Measurements from ENCODE around the gene RASA2. TPM values are rescaled to one million over a fixed set of nuclear protein-coding genes. Genes with fewer than 3 reads are reported as not detected.

Gene RASA2
- total and polyA plus RNA-seq, 9 of the 15 experiments (the other 6 are each of a cell fraction or from before 2014, with no cell fraction given), result 2.0 to 12.8 (median 9.5) TPM

DNA sequence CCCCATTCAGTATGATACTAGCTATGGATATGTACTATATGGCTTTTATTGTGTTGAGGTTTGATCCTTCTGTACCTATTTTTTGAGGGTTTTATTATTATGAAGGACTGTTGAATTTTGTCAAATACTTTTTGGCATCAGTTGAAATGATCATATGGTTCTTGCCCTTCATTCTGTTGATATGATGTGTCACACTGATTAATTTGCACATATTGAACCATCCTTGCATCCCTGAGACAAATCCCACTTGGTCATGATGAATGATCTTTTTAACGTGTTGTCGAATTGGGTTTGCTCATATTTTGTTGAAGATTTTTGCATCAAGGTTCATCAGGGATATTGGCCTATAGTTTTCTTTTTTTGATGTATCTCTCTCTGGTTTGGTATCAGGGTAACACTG lies 61.0 kb downstream of the RASA2 start:
- H3K27me3 ChIP-seq (ENCODE audit: control insufficient read depth in 2 of 2, insufficient read depth in 2 of 2, low read length in 2 of 2), result no peaks in the 10 kb centered on the region
- no peak overlapping the region for H3K4me2 ChIP-seq (ENCODE audit: insufficient read depth, low read length)
- WGBS (ENCODE audit: insufficient coverage, low coverage, missing lambda C conversion rate), result 93% methylated on average over 2 of the region's 2 CpGs
- FAIRE-seq, result no peak
- no peak overlapping the region for H2AFZ ChIP-seq (ENCODE audit: low read depth, low read length)
- H3K4me3 ChIP-seq, result no peak overlapping the region
- H3K27ac ChIP-seq (ENCODE audit: extremely low read depth, low read depth, low read length), result no peak overlapping the region
- no peaks in the 10 kb centered on the region for H3K9me1 ChIP-seq (ENCODE audit: control insufficient read depth, insufficient read depth, low read length)
- BruUV-seq (replicated peaks), result no TSS peak
- ChIA-PET POLR2A (no interaction called here), CTCF (ENCODE audit: low intra/inter-chr PET ratio) (no interaction called here)
- TF ChIP-seq DPF2 (IDR thresholded peaks at IDR 0.05), result no peak
- TF ChIP-seq, protein P1, sequence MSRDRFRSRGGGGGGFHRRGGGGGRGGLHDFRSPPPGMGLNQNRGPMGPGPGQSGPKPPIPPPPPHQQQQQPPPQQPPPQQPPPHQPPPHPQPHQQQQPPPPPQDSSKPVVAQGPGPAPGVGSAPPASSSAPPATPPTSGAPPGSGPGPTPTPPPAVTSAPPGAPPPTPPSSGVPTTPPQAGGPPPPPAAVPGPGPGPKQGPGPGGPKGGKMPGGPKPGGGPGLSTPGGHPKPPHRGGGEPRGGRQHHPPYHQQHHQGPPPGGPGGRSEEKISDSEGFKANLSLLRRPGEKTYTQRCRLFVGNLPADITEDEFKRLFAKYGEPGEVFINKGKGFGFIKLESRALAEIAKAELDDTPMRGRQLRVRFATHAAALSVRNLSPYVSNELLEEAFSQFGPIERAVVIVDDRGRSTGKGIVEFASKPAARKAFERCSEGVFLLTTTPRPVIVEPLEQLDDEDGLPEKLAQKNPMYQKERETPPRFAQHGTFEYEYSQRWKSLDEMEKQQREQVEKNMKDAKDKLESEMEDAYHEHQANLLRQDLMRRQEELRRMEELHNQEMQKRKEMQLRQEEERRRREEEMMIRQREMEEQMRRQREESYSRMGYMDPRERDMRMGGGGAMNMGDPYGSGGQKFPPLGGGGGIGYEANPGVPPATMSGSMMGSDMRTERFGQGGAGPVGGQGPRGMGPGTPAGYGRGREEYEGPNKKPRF (IDR thresholded peaks at IDR 0.05; ENCODE audit: low read depth, low read length), result no peak
- TF ChIP-seq CBX3 (IDR thresholded peaks at IDR 0.05; ENCODE audit: borderline replicate concordance in 1 of 2, low read length in 2 of 2), result peak in 1 of 2 experiments; percentile 51; a peak in 1 of 3 replicates
- TF ChIP-seq ZNF707 (CRISPR knock-in tag; conservative IDR thresholded peaks at IDR 0.05), result no peak
- no peak for TF ChIP-seq FOS (IDR thresholded peaks at IDR 0.05; ENCODE audit: extremely low read depth, insufficient read length)
- no peak for TF ChIP-seq YY1 (IDR thresholded peaks at IDR 0.05; ENCODE audit: borderline replicate concordance in 1 of 3, control insufficient read depth in 1 of 3, extremely low read depth in 1 of 3, insufficient read depth in 3 of 3, insufficient read length in 1 of 3, insufficient replicate concordance in 2 of 3, low read depth in 1 of 3, low read length in 2 of 3)
- TF ChIP-seq, protein P2, sequence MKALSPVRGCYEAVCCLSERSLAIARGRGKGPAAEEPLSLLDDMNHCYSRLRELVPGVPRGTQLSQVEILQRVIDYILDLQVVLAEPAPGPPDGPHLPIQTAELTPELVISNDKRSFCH (CRISPR knock-in tag; IDR thresholded peaks at IDR 0.05), result no peak
- TF ChIP-seq, protein P2 (tag; IDR thresholded peaks at IDR 0.05), result no peak
- peak; percentile 91 for TF ChIP-seq ZNF324 (CRISPR knock-in tag; IDR thresholded peaks at IDR 0.05)
- TF ChIP-seq, protein P3, sequence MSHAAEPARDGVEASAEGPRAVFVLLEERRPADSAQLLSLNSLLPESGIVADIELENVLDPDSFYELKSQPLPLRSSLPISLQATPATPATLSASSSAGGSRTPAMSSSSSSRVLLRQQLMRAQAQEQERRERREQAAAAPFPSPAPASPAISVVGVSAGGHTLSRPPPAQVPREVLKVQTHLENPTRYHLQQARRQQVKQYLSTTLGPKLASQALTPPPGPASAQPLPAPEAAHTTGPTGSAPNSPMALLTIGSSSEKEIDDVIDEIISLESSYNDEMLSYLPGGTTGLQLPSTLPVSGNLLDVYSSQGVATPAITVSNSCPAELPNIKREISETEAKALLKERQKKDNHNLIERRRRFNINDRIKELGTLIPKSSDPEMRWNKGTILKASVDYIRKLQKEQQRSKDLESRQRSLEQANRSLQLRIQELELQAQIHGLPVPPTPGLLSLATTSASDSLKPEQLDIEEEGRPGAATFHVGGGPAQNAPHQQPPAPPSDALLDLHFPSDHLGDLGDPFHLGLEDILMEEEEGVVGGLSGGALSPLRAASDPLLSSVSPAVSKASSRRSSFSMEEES (CRISPR knock-in tag; IDR thresholded peaks at IDR 0.05), result no peak
- TF ChIP-seq, protein P4, sequence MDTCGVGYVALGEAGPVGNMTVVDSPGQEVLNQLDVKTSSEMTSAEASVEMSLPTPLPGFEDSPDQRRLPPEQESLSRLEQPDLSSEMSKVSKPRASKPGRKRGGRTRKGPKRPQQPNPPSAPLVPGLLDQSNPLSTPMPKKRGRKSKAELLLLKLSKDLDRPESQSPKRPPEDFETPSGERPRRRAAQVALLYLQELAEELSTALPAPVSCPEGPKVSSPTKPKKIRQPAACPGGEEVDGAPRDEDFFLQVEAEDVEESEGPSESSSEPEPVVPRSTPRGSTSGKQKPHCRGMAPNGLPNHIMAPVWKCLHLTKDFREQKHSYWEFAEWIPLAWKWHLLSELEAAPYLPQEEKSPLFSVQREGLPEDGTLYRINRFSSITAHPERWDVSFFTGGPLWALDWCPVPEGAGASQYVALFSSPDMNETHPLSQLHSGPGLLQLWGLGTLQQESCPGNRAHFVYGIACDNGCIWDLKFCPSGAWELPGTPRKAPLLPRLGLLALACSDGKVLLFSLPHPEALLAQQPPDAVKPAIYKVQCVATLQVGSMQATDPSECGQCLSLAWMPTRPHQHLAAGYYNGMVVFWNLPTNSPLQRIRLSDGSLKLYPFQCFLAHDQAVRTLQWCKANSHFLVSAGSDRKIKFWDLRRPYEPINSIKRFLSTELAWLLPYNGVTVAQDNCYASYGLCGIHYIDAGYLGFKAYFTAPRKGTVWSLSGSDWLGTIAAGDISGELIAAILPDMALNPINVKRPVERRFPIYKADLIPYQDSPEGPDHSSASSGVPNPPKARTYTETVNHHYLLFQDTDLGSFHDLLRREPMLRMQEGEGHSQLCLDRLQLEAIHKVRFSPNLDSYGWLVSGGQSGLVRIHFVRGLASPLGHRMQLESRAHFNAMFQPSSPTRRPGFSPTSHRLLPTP (IDR thresholded peaks at IDR 0.05; ENCODE audit: borderline replicate concordance, extremely low read depth, insufficient read length), result no peak
- TF ChIP-seq SPI1 (IDR thresholded peaks at IDR 0.05; ENCODE audit: borderline replicate concordance, low read depth, low read length), result no peak
- intact Hi-C loops (cut with micrococcal nuclease), result no loop called here
- no peaks in the 10 kb centered on the region for H4K20me1 ChIP-seq (replicated peaks; ENCODE audit: control insufficient read depth, insufficient read depth, low read length)
- no peak for ATAC-seq
- H3K4me1 ChIP-seq (replicated peaks in 1 of 2; ENCODE audit: control insufficient read depth in 2 of 2, insufficient read depth in 2 of 2, low read length in 2 of 2), result no peaks in the 10 kb centered on the region
- no peaks in the 10 kb centered on the region for H3K79me2 ChIP-seq (ENCODE audit: control insufficient read depth, insufficient read depth, low read length)
- H3K9me3 ChIP-seq (replicated peaks; ENCODE audit: control insufficient read depth, insufficient read depth, low read depth, low read length), result peaks cover 4% of the 10 kb centered on the region
- no peak overlapping the region for H3K9ac ChIP-seq (ENCODE audit: insufficient read depth in 1 of 2, low read depth in 2 of 2, low read length in 2 of 2)
- in situ Hi-C loops (cut with MboI), result no loop called here
- no peak for DNase-seq (ENCODE audit: extremely low read depth in 1 of 4, low spot score in 3 of 4)
- H3K36me3 ChIP-seq (ENCODE audit: control insufficient read depth, insufficient read depth, low read length), result peaks cover 22% of the 10 kb centered on the region

All from K562 (cell line).